ENCODE measurements around the gene STRBP.

- no peak for TF ChIP-seq POLR2AphosphoS5 (IDR thresholded peaks at IDR 0.05; ENCODE audit: low read depth, low read length)
- no peak for TF ChIP-seq POLR2A (IDR thresholded peaks at IDR 0.05; ENCODE audit: low read depth, low read length)
- TF ChIP-seq TAF1 (IDR thresholded peaks at IDR 0.05; ENCODE audit: low read depth, low read length) = no peak
- TF ChIP-seq SPI1 (IDR thresholded peaks at IDR 0.05; ENCODE audit: low read depth, low read length) = no peak
- no peak for TF ChIP-seq POU2F2 (IDR thresholded peaks at IDR 0.05; ENCODE audit: low read depth, low read length)
Observed at GRCh38 chr9:123120131-123120530, 148.3 kb downstream of the STRBP start.
